ENCODE measurements around the gene KRTAP10-2. TPM values are rescaled to one million over a fixed set of nuclear protein-coding genes. Genes with fewer than 3 reads are reported as not detected.

The KRTAP10-2 gene
- total and polyA plus RNA-seq, 2 of the 4 experiments (the other 2 are of a cell fraction) = not detected

DNA sequence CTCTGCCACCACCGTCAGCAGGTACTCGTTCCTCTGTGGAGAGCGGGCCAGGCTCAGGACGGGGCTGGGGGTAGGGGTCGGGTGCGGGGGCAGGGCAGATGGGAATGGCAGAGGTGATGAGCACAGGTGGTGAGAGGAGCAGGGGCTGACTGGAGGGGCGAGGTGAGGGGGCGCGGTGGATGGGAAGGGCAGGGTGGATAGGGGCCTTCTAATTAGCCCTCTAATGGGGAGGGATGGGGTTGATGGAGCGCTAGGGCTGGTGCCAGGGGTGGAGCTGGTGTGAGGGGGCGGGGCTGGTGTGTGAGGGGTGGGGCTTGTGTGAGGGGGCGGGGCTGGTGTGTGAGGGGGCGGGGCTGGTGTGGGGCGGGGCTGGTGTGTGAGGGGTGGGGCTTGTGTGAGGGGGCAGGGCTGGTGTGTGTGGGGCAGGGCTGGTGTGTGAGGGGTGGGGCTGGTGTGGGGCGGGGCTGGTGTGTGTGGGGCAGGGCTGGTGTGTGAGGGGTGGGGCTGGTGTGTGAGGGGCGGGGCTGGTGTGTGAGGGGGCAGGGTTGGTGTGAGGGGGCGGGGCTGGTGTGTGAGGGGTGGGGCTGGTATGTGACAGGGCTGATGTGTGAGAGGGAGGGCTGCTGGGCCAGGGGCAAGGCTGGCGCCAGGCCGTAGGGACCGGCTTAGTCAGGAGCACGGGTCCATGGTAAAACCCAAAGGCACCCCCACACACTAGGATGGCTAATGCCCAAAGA, 17.2 kb downstream of the KRTAP10-2 start:
- no TSS peak for BruUV-seq (replicated peaks)
- H3K14ac ChIP-seq (replicated peaks; ENCODE audit: low read depth, low read length) = no peak overlapping the region
- no peak overlapping the region for H3K27ac ChIP-seq (ENCODE audit: insufficient read depth, low read length)
- H4K91ac ChIP-seq (ENCODE audit: insufficient read depth, low read depth, low read length) = no peak overlapping the region
- no peak for DNase-seq
- H2AK9ac ChIP-seq (replicated peaks; ENCODE audit: low read depth, low read length, poor library complexity) = no peak overlapping the region
- no peak overlapping the region for H3K4ac ChIP-seq (ENCODE audit: low read depth, low read length)
- H2BK5ac ChIP-seq (ENCODE audit: low read depth, low read length, poor library complexity, severe bottlenecking) = no peak overlapping the region
- no peak overlapping the region for H3K4me3 ChIP-seq (ENCODE audit: insufficient read depth, low read depth, low read length)
- no peaks in the 10 kb centered on the region for H4K20me1 ChIP-seq (ENCODE audit: insufficient read depth, low read length)
- H2BK15ac ChIP-seq (ENCODE audit: low read depth, low read length) = no peak overlapping the region
- H3K18ac ChIP-seq (ENCODE audit: low read depth, low read length) = no peak overlapping the region
- no peak overlapping the region for H4K8ac ChIP-seq (ENCODE audit: low read depth in 2 of 2, low read length in 2 of 2)
- in situ Hi-C loops (cut with MboI; ENCODE audit: low sequenced_read_pairs) = no loop called here
- TF ChIP-seq RCOR1 (IDR thresholded peaks at IDR 0.05; ENCODE audit: insufficient replicate concordance, low read length) = no peak
- no peak for TF ChIP-seq POLR2A (IDR thresholded peaks at IDR 0.05; ENCODE audit: low read depth, low read length)
- no peak for TF ChIP-seq SMC3 (IDR thresholded peaks at IDR 0.05; ENCODE audit: low read depth, low read length)
- TF ChIP-seq MXI1 (IDR thresholded peaks at IDR 0.05; ENCODE audit: borderline replicate concordance, low read depth, low read length) = no peak
- TF ChIP-seq, protein P1, sequence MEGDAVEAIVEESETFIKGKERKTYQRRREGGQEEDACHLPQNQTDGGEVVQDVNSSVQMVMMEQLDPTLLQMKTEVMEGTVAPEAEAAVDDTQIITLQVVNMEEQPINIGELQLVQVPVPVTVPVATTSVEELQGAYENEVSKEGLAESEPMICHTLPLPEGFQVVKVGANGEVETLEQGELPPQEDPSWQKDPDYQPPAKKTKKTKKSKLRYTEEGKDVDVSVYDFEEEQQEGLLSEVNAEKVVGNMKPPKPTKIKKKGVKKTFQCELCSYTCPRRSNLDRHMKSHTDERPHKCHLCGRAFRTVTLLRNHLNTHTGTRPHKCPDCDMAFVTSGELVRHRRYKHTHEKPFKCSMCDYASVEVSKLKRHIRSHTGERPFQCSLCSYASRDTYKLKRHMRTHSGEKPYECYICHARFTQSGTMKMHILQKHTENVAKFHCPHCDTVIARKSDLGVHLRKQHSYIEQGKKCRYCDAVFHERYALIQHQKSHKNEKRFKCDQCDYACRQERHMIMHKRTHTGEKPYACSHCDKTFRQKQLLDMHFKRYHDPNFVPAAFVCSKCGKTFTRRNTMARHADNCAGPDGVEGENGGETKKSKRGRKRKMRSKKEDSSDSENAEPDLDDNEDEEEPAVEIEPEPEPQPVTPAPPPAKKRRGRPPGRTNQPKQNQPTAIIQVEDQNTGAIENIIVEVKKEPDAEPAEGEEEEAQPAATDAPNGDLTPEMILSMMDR (conservative IDR thresholded peaks at IDR 0.05; ENCODE audit: low read depth, low read length) = no peak
- TF ChIP-seq, protein P2, sequence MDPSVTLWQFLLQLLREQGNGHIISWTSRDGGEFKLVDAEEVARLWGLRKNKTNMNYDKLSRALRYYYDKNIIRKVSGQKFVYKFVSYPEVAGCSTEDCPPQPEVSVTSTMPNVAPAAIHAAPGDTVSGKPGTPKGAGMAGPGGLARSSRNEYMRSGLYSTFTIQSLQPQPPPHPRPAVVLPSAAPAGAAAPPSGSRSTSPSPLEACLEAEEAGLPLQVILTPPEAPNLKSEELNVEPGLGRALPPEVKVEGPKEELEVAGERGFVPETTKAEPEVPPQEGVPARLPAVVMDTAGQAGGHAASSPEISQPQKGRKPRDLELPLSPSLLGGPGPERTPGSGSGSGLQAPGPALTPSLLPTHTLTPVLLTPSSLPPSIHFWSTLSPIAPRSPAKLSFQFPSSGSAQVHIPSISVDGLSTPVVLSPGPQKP (IDR thresholded peaks at IDR 0.05; ENCODE audit: borderline replicate concordance, low read depth, low read length) = no peak
- no peak for TF ChIP-seq BHLHE40 (IDR thresholded peaks at IDR 0.05; ENCODE audit: low read depth, low read length)
- TF ChIP-seq, protein P3, sequence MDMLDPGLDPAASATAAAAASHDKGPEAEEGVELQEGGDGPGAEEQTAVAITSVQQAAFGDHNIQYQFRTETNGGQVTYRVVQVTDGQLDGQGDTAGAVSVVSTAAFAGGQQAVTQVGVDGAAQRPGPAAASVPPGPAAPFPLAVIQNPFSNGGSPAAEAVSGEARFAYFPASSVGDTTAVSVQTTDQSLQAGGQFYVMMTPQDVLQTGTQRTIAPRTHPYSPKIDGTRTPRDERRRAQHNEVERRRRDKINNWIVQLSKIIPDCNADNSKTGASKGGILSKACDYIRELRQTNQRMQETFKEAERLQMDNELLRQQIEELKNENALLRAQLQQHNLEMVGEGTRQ (IDR thresholded peaks at IDR 0.05; ENCODE audit: low read depth, low read length) = no peak
- no peak for TF ChIP-seq CEBPB (IDR thresholded peaks at IDR 0.05; ENCODE audit: low read depth, low read length)
- no peak for TF ChIP-seq NFE2L2 (IDR thresholded peaks at IDR 0.05; ENCODE audit: low read depth, low read length)
- no peak for TF ChIP-seq RAD21 (IDR thresholded peaks at IDR 0.05; ENCODE audit: low read length)
- no peak for TF ChIP-seq FOS (IDR thresholded peaks at IDR 0.05; ENCODE audit: low read depth, low read length)
- 79% methylated on average over 4 of the region's 21 CpGs; no CpG with 5 or more reads in 1 of the 2 experiments for WGBS, 2 experiments (ENCODE audit: extremely low coverage in 2 of 2, insufficient read length in 1 of 2)
- H3K79me1 ChIP-seq (ENCODE audit: low read depth in 1 of 2, low read length in 2 of 2) = no peaks in the 10 kb centered on the region
- no peak overlapping the region for H3K23ac ChIP-seq (ENCODE audit: low read depth, low read length)
- 0 out of 2 replicates have a peak, but pooled peaks cover 2% of the 10 kb centered on the region for H3K27me3 ChIP-seq (ENCODE audit: control insufficient read depth, insufficient read depth, low read length)
- H3K9me3 ChIP-seq (ENCODE audit: control insufficient read depth, insufficient read depth, low read length) = peaks cover 11% of the 10 kb centered on the region; the same call in 1 of the 2 replicates
- H2BK120ac ChIP-seq (ENCODE audit: low read depth, low read length) = no peak overlapping the region
- H3K56ac ChIP-seq (ENCODE audit: extremely low read depth, insufficient read depth, low read length) = no peak overlapping the region
- ATAC-seq (ENCODE audit: low read depth) = no peak
- no peaks in the 10 kb centered on the region for H3K4me1 ChIP-seq (ENCODE audit: control insufficient read depth, insufficient read depth, low read length)
- intact Hi-C loops (cut with micrococcal nuclease) = no loop called here
- H2AK5ac ChIP-seq (ENCODE audit: low read depth, low read length) = no peak overlapping the region
- H3K36me3 ChIP-seq (ENCODE audit: control insufficient read depth, insufficient read depth, low read length) = no peaks in the 10 kb centered on the region
- H2BK20ac ChIP-seq (ENCODE audit: low read depth, low read length) = no peak overlapping the region
- dilution Hi-C loops (cut with HindIII; ENCODE audit: low sequenced_read_pairs, unreplicated experiment) = no loop called here
- no peak overlapping the region for H4K5ac ChIP-seq (ENCODE audit: low read depth, low read length)
- no peak overlapping the region for H3K4me2 ChIP-seq (ENCODE audit: low read depth, low read length)
- POLR2A ChIA-PET (ENCODE audit: unreplicated experiment) = no interaction called here
- H3K9me1 ChIP-seq (ENCODE audit: insufficient read depth, low read length) = no peaks in the 10 kb centered on the region
- CTCF ChIA-PET = no interaction called here
- H3K9ac ChIP-seq (ENCODE audit: low read depth, low read length) = no peak overlapping the region
- no peak overlapping the region for H2AFZ ChIP-seq (replicated peaks; ENCODE audit: low read length, poor library complexity)

Measured in IMR-90 (cell line).